Measurements from ENCODE around the gene HOXB3.

Gene HOXB3

DNA sequence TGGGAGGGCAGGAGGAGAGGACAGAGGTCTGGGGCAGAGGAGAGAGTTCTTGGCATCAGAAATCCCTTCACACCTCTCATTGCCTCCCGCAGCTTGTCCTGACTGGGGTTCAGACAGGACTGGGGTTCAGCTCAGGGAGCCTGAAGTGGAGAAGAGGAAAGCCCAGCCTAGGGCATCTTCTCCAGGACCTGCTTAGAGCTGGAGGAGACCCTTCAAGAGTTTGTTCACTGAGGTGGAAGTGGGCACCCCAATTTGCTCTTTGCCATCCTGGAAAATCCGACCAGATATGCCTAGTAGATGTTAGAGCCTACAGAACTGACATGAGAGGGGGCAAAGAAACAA lies 2.0 kb downstream of the HOXB3 start:
- H3K9me3 Mint-ChIP-seq, result no peaks in the 10 kb centered on the region
- peaks cover 54% of the 10 kb centered on the region for H3K4me1 Mint-ChIP-seq
- H3K27me3 Mint-ChIP-seq, result peaks cover 100% of the 10 kb centered on the region
- DNase-seq (no peak), ATAC-seq (no peak)
- H3K27ac Mint-ChIP-seq, result no peak overlapping the region
- H3K4me3 Mint-ChIP-seq, result no peak overlapping the region

DNA sequence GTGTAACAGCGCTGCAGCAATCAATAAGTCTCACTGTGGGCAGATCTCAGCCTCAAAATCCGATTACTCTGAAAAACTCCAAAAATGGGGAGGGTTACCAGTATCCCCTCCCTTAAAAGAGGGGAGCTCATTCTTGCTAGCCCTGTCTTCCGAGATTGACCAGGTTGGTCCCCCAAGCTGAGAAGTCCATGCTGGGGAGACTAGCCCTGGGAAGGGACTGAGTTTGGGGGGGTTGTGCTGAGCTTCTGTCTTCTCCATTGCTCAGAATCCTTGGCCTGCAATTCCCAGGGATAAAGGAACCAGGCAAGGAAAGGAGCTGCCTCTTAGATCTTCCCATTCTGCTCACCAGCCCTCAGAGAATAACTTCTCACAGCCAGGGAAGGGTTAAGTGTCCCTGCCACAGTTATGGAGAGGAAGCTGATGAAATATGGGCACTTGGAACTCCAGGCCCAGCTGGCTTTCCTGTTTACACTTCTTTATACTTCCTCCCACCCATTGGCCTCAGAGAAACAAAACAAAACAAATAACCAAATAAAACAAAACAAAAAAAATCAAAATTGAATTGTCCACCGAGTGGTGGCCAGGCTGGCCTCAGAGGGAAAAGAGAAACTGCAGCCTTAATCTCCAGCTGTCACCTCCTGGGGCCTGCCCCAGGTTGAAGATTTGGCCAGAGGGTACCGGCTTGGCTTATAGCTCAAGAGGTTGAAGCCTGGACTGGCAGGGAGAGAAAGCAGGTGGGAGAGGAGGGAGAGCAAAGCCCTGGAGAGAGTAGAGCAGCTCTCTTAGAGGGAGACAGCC lies 2.6 kb downstream of the HOXB3 start:
- no peak overlapping the region for H3K4me3 Mint-ChIP-seq
- H3K4me1 Mint-ChIP-seq, result peaks cover 54% of the 10 kb centered on the region
- peaks cover 100% of the 10 kb centered on the region for H3K27me3 Mint-ChIP-seq
- no peaks in the 10 kb centered on the region for H3K9me3 Mint-ChIP-seq
- DNase-seq, result no peak
- no peak overlapping the region for H3K27ac Mint-ChIP-seq
- ATAC-seq, result no peak

DNA sequence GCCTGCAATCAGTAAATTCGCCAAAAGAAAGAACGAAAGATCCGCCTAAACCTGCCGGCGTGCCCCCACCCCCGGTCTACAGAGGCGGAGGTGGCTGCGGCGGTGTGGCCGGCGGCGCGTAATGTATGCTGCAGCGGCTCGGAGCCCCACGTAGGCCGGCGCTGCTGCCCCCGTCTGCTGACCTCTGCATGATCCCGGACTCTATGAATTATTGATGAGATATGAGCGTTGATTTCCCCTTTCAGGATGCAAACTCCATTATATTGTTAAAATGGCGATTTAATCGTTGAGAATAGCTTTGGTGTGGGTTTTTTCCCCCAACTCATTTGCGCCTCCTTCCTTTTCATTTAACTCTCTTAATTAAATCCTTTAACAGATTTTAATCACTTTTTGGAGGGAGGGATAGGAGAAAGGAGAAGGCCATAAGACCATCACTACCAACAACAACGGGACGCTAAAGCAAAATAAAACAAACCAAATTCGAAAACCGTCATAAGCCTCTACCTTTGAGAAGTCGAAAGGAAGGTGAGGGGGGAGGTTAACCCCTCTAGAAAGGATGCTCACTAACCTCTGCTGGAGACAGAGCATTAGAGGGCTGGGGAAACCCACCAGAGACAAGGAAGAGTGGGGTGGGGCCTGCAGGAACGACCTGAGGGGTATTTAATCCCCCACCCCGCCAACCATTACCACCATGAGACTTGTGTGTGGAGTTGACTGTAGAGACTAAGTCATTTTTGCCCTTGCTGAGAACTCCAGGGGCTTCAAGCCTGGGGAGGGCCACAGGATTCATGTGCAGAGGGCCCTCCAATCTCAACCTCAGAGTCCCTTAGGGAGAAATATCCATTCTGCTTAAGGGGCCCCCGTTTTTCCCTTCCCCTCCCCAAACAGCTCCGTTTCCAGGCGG lies 3.4 kb downstream of the HOXB3 start:
- Mint-ChIP-seq H3K4me3 (peak overlapping the region; percentile 87 to 92), H3K4me1 (peaks cover 59% of the 10 kb centered on the region), H3K27ac (no peak overlapping the region), H3K9me3 (no peaks in the 10 kb centered on the region), H3K27me3 (peaks cover 100% of the 10 kb centered on the region)
- ATAC-seq (peak; percentile 39), DNase-seq (peak in 1 of 2 donors; percentile 42)

- Mint-ChIP-seq H3K27ac (no peak overlapping the region), H3K27me3 (peaks cover 100% of the 10 kb centered on the region), H3K4me3 (peak overlapping the region in 1 of 2 donors; percentile 22), H3K4me1 (peaks cover 71% of the 10 kb centered on the region), H3K9me3 (no peaks in the 10 kb centered on the region)
- DNase-seq (no peak), ATAC-seq (no peak)
These were observed 5.8 kb downstream of the HOXB3 start for GRCh38 chr17:48584223-48584741.

DNA sequence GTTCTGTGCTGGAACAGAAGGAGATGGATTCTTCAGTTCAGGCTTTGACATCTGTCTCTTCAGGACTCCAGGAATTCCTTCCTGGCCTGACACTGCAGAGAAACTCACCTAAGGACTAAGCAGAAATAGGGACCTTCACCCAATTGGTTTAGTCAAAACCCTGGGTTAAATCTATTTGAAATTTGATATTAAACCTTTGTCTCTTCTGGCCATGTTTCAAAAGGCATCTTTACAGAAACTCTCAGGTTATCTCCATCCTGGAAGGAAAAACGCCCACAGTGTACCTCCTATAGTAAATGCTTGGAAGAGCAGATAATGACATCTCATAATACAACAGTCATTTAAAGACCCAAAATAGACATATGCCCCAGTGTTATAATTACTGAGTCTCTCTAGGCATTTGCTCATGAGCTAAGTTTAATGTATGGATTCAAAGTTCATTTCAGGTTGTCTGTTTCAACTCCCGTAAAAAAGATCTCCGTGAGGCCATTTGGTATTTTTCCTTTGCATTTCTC lies 6.3 kb downstream of the HOXB3 start:
- no peak overlapping the region for H3K27ac Mint-ChIP-seq
- peaks cover 100% of the 10 kb centered on the region for H3K27me3 Mint-ChIP-seq
- no peak for DNase-seq
- no peak overlapping the region for H3K4me3 Mint-ChIP-seq
- peaks cover 75% of the 10 kb centered on the region for H3K4me1 Mint-ChIP-seq
- H3K9me3 Mint-ChIP-seq, result no peaks in the 10 kb centered on the region
- ATAC-seq, result no peak

DNA sequence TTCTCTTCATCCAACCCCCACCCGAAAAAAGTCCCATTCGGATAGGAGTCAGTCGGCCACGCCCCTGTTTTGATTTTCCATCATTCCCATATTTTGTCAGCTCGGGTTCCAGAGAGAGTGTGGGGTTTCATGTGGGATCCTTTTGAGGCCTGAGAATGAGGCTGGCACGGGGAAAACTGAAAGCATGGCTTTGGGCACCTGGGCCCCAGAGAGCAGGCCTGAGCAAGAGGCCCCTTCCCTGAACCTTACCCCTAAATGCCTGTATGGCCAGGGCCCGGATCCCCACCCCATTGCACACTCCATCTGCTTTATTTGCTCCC lies 7.3 kb downstream of the HOXB3 start:
- Mint-ChIP-seq H3K4me3 (peak overlapping the region; percentile 66 to 77), H3K4me1 (peaks cover 76% of the 10 kb centered on the region), H3K27me3 (peaks cover 94% of the 10 kb centered on the region), H3K9me3 (no peaks in the 10 kb centered on the region), H3K27ac (peak overlapping the region in 1 of 2 donors; percentile 9)
- DNase-seq, result no peak
- ATAC-seq, result no peak

- H3K27ac Mint-ChIP-seq, result no peak overlapping the region
These were observed 10.1 kb downstream of the HOXB3 start for GRCh38 chr17:48579760-48580554.

GRCh38 chr17:48579471-48579759 lies 10.6 kb downstream of the HOXB3 start:
- DNase-seq, result no peak
- no peak for ATAC-seq
- H3K4me1 Mint-ChIP-seq, result peaks cover 70% of the 10 kb centered on the region
- H3K9me3 Mint-ChIP-seq, result no peaks in the 10 kb centered on the region
- H3K4me3 Mint-ChIP-seq, result peak overlapping the region; percentile 93 to 94
- peaks cover 71% of the 10 kb centered on the region for H3K27me3 Mint-ChIP-seq
- H3K27ac Mint-ChIP-seq, result no peak overlapping the region

More at GRCh38 chr17:48579760-48580554, 10.1 kb downstream of the HOXB3 start:
- peaks cover 73% of the 10 kb centered on the region for H3K27me3 Mint-ChIP-seq
- ATAC-seq (no peak), DNase-seq (no peak)
- no peaks in the 10 kb centered on the region for H3K9me3 Mint-ChIP-seq
- H3K4me1 Mint-ChIP-seq, result peaks cover 74% of the 10 kb centered on the region
- peak overlapping the region; percentile 64 to 94 for H3K4me3 Mint-ChIP-seq

GRCh38 chr17:48578616-48579470 lies 11.2 kb downstream of the HOXB3 start:
- ATAC-seq, result peak; percentile 77
- Mint-ChIP-seq H3K4me3 (peak overlapping the region; percentile 93 to 94), H3K9me3 (no peaks in the 10 kb centered on the region), H3K27ac (peak overlapping the region; percentile 50 to 85), H3K27me3 (peaks cover 71% of the 10 kb centered on the region), H3K4me1 (peaks cover 70% of the 10 kb centered on the region)
- no peak for DNase-seq

DNA sequence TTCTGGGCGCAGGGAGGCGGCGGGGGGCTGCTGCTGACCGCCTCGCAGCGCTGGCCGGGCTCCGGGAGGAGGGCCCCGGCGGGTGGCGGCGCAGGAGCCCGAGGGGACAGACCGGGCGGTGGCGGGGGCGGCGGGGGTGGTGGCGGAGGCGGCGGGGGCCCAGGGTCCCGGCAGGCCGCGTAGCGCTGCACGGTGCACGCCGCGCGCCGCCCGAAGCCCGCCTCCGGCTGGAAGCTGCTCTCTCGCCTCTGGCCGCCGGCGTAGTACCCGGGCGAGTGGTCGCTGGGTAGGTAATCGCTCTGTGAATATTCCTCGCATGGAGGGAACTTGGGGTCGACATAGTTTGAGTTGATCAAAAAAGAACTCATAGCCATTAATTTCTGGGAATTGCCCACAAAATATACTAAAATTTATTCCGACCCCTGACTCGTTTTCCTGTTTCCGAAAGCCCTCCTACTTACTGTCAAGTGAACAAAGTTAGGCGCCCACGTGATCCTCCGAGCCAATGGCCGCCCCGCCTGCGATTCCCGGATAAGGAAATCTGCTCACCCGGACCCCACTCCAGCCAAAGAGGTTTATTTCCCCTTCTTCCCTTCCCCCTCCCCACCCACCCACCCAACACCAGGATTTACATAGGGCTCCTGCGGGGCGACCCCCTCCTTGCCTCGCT lies 12.0 kb downstream of the HOXB3 start, which contains the start of gene HOXB4:
TSS of gene HOXB4 (minus strand) at position 405 of the 670 bp plus-strand sequence. CDS start at position 374, 31 bp downstream.
- peak; percentile 73 for ATAC-seq
- Mint-ChIP-seq H3K27ac (peak within 1 kb of the TSS; percentile 85 to 89), H3K4me1 (peaks cover 69% of the 10 kb centered on the region), H3K4me3 (peak within 1 kb of the TSS; percentile 93 to 94), H3K27me3 (peaks cover 64% of the 10 kb centered on the region), H3K9me3 (no peaks in the 10 kb centered on the region)
- peak in 1 of 2 donors; percentile 58 for DNase-seq

DNA sequence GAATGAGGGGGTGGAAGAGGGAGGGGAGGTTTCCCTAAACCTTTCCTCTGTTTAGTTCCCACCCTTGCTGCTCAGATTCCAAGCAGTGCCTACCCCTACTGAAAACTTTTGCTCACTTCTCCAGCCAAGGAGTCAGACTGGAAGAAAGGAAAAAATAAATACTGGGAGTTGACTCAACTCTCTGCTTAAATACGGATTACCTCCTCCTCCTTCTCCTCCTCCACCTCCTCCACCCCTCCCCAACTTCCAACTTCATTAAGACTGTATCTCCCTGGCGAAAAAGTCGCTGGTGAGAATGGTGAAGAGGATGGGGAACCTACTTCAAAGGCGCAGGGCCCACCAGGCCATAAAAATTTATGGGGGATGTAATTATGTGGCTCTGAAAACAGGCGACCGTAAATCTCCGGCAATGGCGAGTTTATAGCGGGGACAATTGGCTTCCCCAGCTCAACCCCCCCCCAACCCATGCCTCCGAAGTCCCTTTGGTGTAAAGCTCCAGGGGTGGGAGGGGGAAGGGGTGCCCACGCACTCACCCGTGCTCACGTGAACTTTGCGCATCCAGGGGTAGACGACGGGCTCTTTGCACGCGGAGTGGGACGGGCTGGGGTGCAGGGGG lies 12.6 kb downstream of the HOXB3 start:
- ATAC-seq (peak; percentile 28), DNase-seq (no peak)
- Mint-ChIP-seq H3K4me1 (peaks cover 62% of the 10 kb centered on the region), H3K27ac (peak overlapping the region; percentile 54 to 56), H3K27me3 (peaks cover 58% of the 10 kb centered on the region), H3K9me3 (no peaks in the 10 kb centered on the region), H3K4me3 (peak overlapping the region; percentile 74 to 75)

GRCh38 chr17:48576479-48577309 lies 13.3 kb downstream of the HOXB3 start:
- peak overlapping the region; percentile 74 to 75 for H3K4me3 Mint-ChIP-seq
- no peak overlapping the region for H3K27ac Mint-ChIP-seq
- peaks cover 55% of the 10 kb centered on the region for H3K4me1 Mint-ChIP-seq
- H3K9me3 Mint-ChIP-seq, result no peaks in the 10 kb centered on the region
- H3K27me3 Mint-ChIP-seq, result peaks cover 50% of the 10 kb centered on the region
- no peak for DNase-seq
- no peak for ATAC-seq
